ENCODE data around the gene MAPK8IP1.

The MAPK8IP1 gene

DNA sequence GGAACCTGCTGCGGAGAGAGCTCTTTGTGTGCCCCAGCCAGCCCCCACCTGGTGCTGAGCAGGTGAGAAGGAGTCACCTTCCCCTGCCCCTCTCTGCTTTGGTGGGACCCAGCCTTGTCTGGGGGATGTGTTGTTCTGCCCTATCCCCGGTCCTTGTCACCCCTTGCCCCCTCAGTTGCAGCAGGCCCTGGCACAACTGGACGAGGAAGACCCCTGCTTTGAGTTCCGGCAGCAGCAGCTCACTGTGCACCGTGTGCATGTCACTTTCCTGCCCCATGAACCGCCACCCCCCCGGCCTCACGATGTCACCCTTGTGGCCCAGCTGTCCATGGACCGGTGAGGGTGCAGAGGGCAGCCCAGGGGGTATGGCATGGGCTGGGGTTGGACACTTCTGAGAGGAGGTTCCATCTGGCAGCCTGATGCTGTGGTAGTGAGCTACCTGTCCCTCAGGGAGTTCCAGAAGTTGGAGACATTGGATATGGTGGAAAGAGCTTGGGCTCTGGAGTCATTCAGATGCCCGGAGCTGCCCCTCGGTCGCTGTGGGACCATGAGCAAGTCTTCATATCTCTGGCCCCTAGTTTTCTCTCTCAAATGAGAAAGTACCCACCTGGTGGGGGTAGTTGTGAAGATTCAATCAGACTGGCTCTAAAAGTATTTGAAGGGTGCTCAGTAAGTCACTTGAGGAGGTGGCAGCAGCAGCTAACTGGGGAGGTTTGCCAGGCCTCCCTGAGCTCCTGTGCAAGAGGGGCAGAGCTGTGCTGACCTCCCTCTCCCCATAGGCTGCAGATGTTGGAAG, 41.3 kb downstream of the MAPK8IP1 start:
- DNase-seq (ENCODE audit: low read depth) = no peak

DNA sequence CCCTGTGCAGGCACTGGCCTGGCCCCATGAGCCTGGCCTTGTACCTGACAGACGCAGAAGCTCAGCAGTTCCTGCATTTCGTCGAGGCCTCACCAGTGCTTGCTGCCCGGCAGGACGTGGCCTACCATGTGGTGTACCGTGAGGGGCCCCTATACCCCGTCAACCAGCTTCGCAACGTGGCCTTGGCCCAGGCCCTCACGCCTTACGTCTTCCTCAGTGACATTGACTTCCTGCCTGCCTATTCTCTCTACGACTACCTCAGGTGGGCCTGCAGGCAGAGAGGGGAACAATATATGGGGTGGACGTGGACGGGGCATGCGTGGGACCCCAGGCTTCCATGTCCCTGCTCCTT, 41.9 kb downstream of the MAPK8IP1 start:
- no peak for DNase-seq (ENCODE audit: low read depth)

DNA sequence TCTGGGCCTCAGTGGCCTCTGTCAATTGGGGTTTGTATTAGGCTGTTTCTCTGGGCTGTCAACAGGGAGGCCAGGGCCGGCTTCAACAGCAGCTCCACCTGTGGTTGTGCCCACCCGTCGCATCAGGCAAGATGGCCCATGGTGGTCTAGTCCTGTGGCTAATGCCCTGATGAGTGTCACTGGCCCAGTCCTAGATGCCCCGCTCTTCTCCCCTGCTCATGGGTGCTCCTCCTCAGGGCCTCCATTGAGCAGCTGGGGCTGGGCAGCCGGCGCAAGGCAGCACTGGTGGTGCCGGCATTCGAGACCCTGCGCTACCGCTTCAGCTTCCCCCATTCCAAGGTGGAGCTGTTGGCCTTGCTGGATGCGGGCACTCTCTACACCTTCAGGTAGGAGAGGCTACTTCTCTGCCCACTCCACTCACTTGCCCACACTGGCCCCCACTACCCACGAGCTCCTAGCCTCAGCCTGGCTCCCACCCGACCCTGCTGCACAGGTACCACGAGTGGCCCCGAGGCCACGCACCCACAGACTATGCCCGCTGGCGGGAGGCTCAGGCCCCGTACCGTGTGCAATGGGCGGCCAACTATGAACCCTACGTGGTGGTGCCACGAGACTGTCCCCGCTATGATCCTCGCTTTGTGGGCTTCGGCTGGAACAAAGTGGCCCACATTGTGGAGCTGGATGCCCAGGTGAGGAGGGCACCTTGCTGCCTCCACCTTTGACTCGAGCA, 42.4 kb downstream of the MAPK8IP1 start:
- no peak for DNase-seq (ENCODE audit: low read depth)

DNA sequence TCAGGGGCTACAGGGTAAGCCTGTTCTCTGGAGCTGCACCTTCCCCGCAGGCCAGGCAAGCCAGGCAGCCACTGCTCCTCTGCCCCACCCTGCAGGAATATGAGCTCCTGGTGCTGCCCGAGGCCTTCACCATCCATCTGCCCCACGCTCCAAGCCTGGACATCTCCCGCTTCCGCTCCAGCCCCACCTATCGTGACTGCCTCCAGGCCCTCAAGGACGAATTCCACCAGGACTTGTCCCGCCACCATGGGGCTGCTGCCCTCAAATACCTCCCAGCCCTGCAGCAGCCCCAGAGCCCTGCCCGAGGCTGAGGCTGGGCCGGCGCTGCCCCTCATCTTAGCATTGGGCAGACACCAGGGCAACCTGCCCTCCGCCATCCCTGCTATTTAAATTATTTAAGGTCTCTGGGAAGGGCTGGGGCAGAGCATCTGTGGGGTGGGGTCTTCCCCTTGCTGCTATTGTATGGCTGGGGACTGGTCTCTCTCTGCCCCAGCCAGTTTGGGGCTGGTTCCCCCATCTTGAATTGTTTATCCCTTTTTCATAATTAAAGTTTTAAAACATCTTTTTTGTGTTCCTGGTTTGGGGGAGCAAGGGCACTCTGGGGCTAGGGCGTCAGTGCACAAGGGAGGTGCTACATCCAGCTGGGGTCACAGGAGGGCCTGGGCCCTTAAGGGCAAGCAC, 43.2 kb downstream of the MAPK8IP1 start:
- DNase-seq (ENCODE audit: low read depth) = no peak

DNA sequence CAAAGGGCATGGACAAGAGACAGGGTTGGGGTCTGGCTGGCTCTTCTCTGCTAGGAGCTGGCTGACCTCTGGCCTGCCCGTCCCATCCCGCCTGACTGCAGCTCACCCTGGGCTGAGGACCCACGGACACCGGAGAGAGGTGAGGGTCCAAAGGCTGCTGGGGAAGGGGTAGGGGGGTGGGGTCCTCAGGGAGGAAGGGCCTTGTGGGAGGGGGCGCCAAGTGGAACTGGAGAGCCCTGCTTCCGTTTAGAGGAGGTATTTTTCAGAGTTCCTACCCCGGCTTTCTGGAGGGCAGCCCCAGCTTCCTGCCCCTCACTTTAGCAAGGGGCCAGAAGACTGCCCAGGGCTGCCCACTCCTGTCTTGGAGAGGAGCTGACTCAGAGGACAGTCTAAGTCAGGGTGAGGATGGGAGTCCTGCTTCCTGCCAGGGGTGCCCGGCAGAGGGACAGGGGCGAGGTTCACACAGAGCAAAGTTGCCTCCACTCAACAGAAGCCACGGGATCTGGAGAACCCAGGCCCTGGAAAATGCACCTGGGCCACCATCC, 44.1 kb downstream of the MAPK8IP1 start:
- DNase-seq (ENCODE audit: low read depth) = no peak

DNA sequence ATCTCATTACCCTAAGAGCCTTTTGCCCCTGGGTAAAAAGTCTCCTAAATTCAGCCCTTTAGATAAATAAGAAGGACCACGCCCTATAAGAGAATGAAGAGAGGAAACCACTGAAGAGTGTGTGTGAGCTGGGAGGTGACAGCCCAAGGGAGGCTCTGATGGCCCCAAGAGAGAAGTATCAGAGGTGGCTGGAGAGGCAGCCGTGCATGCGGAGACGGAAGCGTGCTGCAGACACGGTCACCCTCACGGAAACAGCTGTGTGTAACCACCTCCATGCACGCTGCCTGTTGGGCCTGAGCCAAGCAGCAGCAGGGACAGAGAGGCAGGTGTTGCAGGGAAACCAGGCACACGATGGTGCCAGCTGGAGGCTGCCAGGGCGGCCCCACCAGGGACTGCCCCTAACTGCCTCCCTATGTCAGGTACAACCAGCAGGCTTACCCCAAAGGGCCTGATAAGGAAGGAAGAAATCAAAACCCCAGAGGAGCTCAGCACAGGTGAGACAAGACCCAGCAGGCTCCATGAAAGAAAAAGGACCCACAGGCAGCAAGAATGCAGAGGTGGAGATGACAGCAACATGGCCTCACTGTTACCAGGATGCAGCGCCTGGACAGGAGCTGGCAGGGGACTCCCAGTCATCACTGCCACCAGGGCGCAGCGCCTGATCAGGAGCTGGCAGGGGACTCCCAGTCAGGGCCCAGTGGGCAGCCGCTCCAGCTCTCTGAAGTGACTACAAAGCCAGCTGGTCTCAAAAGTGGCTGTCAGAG, 44.8 kb downstream of the MAPK8IP1 start:
- no peak for DNase-seq (ENCODE audit: low read depth)

DNA sequence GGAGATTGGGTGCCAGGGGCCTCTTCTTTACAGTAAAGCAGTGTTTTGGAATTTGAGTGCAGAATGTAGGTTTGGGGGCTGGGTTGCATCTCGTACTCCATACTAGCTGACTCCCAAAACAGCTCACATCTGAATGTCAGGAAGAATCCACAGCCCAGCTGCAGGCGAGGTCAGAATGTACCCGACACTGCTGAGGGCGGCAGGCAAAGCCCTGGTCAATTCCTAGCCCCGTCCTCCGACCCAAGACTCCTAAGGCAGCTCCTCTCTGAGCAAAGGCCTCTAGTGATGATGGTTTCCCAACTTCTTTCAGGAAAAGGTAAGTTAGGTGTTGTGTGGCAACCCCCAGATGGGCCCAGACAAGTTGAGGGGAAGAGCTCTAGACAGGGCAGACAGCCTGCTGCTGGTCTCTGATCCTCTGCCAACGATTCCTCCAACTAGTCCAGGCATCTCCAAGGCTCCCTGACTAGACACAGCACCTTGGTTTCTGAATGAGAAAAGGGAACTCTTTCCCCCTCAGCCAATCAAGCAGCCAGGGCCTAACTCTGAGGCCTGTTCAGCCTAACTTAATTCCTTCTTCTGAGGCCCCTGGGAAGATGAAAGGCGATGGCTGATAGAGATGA, 45.6 kb downstream of the MAPK8IP1 start:
- DNase-seq (ENCODE audit: low read depth) = no peak

DNA sequence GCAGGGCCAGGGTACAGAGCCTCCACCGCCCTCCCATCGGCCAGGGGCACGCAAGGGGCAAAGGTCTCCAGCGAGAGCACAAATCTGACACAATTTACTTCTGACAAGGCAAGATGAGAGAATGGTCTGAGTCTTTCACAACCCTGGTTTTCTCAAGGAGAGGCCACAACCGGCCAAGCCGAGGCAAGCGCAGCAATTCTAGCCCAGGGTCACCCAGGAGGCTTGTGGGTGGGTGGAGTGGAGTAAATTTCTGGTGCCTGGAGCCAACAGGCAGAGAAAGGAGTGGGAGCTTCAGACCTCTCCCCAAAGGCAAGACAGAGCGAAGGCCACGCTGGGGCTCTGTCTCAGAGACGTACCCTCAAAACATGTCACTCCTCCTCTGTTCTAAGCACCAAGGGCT, 46.3 kb downstream of the MAPK8IP1 start:
- DNase-seq (ENCODE audit: low read depth) = no peak

DNA sequence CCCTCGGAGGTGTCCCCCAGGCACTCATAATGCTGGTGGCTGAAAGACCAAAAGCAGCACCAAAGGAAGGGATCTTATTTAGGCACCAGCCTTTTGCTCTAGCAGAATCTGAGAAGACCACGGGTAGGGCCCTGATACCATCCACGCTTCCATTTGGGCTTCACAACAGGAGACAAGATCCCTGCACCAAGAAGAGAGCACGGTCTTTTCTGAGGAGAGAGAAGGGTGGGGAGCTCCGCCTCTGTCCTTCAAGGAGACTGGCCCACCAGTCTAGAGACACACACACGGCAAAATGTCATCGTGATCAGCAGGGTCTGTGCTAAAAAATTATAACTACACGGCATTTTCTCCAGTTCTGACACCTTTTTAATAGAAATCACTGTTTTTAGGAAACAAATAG, 46.8 kb downstream of the MAPK8IP1 start:
- DNase-seq (ENCODE audit: low read depth) = no peak

DNA sequence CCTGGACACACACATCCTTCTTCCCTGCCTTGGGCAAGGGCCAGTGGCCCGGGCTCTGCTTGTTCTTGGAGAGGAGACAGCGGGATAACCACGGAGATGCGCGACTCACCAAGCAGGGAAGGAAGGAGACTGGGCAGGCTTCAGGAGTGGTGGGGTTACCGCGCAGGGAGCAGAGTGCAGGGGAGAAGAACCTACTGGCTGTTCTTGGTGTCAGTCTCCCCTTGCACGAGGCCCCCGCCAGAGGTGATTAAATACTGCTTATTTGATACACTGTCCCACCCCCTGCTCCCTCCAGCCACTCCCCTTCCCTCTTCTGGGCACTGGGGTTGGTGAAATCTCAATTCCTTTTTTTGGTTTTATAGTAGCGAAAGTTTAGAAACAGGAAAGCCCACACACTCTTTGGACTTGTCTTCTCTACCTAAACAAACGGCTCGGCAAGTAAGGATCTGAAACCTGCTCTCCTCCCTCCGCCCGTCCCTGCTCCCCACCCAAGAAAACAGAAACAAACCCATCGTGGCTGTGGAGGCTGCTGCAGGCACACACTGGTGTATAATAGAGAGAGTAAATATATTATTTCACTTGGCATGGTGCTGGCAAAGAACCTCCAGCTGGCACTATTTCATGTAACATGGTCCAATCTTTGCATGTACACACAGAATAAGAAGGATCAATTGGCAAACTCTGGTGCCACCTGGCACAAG, 47.8 kb downstream of the MAPK8IP1 start:
- no peak for DNase-seq (ENCODE audit: low read depth)

DNA sequence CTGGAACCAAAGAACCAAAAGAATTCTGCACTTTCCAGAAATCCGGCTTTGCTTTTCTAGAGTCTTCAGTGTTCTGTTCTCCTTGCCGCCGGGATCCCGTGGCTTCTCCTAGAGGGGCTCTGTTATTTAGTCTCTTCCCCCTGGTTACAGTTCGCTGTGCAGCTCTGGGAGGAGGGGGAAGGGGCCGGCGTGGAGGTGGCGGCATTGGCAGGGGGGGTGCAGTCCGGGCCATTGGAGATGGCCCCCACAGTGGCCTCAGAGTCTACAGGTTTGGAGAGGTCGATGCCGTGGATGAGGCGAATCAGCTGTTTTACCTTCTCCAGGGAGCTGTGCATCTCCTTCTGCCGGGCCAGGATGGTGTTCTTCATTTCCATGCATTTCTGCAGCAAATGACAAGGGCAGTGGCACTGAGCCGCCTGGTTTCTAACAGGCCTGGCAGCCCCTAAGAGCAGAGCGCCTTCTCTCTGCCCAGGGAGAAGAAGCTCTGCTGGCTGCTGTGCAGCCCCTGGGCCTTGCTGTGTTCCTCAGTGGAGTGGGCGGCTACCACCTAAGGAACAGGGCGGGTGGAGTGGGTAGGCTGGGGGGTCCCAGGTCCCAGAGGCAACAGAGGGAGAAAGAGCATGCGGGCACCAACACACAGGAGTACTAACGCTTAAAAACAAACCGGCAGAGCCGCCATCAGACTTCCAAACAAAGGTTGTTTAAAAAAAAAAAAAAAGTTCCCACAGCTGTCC, 48.6 kb downstream of the MAPK8IP1 start:
- no peak for DNase-seq (ENCODE audit: low read depth)

DNA sequence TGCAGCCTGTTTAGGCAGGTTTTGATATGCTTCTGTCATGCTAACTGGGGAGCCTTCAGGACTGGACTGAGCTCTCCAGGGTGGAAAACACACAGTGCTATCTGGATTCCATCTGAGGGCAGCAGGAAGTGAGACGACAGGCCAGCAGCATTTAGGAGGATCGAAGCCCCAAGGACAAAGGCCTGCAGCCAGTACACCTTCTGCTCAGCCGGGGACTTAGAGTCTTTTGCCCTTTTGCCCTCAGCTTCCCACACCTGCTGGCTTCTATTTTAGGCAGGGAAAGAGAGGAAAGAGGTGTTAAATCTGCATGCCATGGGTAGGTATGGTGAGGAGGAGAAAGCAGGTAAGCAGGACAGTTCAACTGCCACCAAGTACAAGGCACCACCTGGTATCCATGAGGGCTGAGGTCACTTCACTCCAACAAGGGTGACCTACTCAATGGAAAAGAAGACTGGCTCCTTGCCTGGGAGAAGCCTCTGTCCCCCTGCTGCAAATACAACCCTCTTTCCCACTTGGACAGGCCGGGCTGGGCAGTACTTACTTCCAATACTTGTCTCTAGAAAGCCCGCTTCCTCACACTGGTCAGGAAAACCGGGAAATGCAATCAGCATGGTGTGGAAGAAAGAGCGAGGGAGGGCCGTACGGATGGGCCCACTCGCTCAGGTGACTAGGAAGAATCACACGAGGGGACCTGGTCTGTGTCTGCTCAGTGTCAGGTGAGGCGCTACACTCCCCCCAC, 49.3 kb downstream of the MAPK8IP1 start:
- DNase-seq (ENCODE audit: low read depth) = no peak

DNA sequence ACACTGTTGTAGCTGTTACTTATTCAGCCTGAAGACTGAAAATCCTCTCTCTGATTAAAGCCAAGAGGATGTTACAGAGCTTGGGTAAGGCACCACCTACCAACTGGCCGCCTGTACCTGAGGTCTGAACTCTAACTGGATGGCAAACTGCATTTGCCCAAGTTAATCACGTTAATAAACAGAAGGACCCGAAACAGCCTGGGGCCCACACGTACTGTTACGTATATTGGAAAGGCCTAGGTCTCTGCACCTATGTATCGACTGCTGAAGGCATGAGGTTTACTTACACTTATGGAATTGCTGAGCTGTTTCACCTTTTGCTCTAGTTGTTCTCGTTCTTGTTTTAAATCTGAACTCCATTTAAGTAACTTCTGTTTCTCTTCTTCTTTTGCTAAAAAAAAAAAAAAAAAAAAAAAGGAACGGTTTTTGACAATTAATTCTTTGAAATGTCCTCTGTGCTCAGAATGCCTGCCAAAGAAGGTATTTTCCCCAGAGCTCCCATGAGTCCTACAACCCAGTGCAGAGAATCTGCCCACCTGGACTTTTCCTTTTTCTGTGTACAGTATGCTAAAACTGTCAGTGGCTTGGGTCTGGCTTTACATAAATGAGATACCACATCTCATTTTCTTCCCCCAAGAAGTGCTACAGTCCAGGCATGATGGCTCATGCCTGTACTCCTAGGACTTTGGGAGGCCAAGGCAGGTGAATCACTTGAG, 50.1 kb downstream of the MAPK8IP1 start:
- DNase-seq (ENCODE audit: low read depth) = no peak

DNA sequence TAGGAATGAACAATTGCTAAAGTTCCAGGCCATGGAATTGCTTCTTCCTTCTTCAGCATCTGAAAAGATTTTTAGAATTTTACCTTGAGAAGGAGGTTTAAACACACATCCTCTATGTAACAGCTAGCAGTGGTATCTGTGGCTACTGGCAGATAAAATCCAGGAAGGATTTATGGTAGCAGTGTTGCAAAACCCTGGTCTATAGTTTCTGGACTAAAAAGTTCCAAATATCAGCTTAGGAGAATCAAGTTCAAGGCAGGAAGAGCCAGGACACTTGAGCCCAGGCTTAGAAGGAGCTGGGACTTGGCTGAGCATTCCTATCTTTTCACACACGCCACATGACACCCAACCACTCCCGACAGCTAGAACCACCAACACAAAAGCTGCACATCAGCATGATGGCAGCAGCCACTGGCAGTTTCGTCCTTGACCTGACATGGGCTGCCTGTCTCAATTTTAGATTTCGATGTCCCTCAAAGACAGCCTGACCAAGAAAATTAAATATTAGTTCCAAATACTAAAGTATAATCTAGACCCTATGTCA, 51.1 kb downstream of the MAPK8IP1 start:
- DNase-seq (ENCODE audit: low read depth) = no peak

DNA sequence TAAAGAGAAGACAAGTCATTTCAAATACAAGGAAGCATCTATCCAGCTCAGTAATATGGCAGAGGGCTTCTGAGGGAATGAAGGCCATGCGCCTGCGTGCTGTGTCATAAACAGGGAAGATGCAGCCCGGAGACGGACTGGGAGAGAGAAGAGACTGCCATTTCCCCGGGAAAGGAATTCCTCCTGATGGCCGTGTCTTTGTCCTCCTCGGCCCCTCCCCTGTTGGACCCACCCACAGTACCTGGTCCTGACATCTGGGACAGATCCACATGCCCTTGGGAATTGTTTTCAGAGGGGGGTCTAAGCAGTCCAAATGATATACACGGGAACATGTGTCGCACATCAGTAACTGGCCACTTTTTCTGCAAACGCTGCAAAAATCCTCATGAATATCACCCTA, 52.5 kb downstream of the MAPK8IP1 start:
- no peak for DNase-seq (ENCODE audit: low read depth)

DNA sequence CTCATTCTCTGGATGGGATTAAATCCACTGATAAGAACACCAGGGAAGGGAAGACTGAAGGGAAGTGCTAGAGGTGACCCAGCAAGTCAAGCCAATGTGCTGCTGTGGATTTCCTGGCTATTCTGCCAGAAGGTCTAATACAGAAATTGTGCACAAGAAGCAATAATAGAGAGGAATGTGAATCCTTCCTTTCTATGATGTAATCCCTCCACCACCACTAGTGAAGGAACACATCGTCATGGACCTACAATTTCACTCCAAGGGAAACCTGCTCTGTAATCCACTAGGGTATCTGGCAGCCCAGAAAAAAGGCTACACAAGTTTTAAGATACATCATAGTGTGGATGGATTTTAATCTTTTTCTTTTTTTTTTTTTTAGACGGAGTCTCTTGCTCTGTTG, 54.4 kb downstream of the MAPK8IP1 start:
- DNase-seq (ENCODE audit: low read depth) = no peak

DNA sequence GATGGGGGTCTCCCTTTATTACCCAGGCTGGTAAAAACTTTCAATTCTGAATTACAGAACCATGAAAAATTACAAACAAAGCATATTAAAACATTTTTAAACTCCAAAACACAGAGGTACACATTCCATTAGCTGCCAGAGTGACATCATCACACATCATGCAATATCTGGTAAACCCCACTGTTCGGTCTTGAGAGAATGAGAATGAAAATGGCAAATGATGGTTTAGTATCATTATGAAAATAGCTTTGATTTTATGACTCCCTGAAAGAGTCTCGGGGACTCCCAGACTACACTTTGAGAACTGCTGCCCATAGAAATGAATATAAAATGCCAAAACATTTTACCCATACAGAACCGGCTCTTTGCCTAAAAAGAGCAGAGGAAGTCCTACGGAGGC, 55.8 kb downstream of the MAPK8IP1 start:
- no peak for DNase-seq (ENCODE audit: low read depth)

DNA sequence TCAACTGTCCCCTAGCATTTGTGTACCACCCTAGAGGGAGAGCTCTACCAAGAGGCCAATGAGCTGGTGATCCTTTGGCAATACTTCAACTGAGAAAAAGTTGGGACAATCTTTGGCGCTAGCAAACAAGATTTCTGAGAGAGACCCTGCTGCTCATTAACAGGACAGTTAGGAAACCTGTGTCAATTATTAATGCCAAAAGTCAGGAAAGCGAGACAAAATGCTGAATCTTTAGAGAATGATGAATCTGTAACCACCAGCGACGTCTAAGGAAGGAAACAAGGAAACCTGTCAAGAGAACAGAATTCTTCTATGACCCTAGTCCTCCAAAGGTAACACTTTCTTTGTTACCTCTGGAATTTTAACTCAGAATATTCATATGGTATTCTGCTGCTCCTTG, 56.9 kb downstream of the MAPK8IP1 start:
- DNase-seq (ENCODE audit: low read depth) = no peak

Measured in fibroblast of the conjunctiva (primary cell).